Fibroblast of pulmonary artery (primary cell): Measurements from ENCODE around the gene GPR45.

Source experiments
- DNase-seq: peaks from one replicate; pipeline ENCODE4 v3.0.0-alpha.2; 2010; ENCODE audit warnings: low read depth
- H3K4me3 ChIP-seq: replicated peaks from 2 replicates; pipeline ENCODE4 v1.5.1; 2011; ENCODE audit warnings: low read depth, mild to moderate bottlenecking, control low read depth, low read length, moderate library complexity
- CTCF ChIP-seq: IDR thresholded peaks from 2 replicates; pipeline ENCODE4 v1.5.1; 2011; ENCODE audit warnings: mild to moderate bottlenecking, control low read depth, low read length, inconsistent platforms; ENCODE audit errors: missing control alignments

The GPR45 gene

GRCh38 chr2:105241443-105241842, at the start of gene GPR45:
GPR45 (plus strand) TSS chr2:105241743; CDS start chr2:105241859, 116 bp downstream.
- TF ChIP-seq CTCF, result no peak
- H3K4me3 ChIP-seq, result no peak within 1 kb of the TSS
- DNase-seq, result no peak

- DNase-seq, result no peak
- no peak overlapping the region for H3K4me3 ChIP-seq
- no peak for TF ChIP-seq CTCF
Measured at GRCh38 chr2:105194022-105194675, 47.4 kb upstream of the GPR45 start.

GRCh38 chr2:105196651-105197050, 44.9 kb upstream of the GPR45 start:
- H3K4me3 ChIP-seq, result no peak overlapping the region
- no peak for DNase-seq
- no peak for TF ChIP-seq CTCF

- no peak overlapping the region for H3K4me3 ChIP-seq
- no peak for TF ChIP-seq CTCF
- no peak for DNase-seq
Measured at GRCh38 chr2:105215586-105216192, 25.9 kb upstream of the GPR45 start.

- TF ChIP-seq CTCF, result no peak
- DNase-seq, result no peak
- H3K4me3 ChIP-seq, result no peak overlapping the region
Measured at GRCh38 chr2:105220604-105221003, 20.9 kb upstream of the GPR45 start.

- H3K4me3 ChIP-seq, result no peak overlapping the region
- no peak for TF ChIP-seq CTCF
Measured at GRCh38 chr2:105224444-105224843, 17.1 kb upstream of the GPR45 start.

GRCh38 chr2:105231232-105231619, 10.3 kb upstream of the GPR45 start:
- DNase-seq, result no peak
- no peak for TF ChIP-seq CTCF

More at GRCh38 chr2:105224444-105224843, 17.1 kb upstream of the GPR45 start:
- no peak for DNase-seq

More at GRCh38 chr2:105231232-105231619, 10.3 kb upstream of the GPR45 start:
- no peak overlapping the region for H3K4me3 ChIP-seq
